Measurements from ENCODE around the gene INSC. TPM values are rescaled to one million over a fixed set of nuclear protein-coding genes. Genes with fewer than 3 reads are reported as not detected.

INSC gene
- total RNA-seq, 2 donors from 2014 or later, result 0.87 to 2.0 TPM

DNA sequence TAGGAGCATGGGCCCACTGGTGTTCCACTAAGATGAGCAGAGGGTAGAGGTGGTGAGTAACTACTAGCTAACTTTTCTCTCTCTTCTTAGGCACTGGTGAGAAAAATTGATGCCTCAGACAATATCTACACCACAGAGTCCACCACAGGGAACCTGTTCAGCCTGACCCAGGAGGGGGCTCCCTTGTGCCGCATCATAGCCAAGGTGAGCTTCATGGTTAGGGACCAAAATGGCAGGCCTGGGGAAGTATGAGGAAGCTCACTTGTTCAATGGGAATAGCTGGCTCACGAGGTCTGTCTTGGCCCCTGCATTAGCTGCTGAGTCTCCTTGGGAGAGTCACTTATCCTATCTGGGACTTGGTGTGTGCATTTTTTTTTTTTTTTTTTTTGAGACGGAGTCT, 75.9 kb downstream of the INSC start:
- no peaks in the 10 kb centered on the region for H3K9me3 ChIP-seq
- no peaks in the 10 kb centered on the region for H3K36me3 ChIP-seq
- no peak overlapping the region for H3K4me3 ChIP-seq
- no peaks in the 10 kb centered on the region for H3K4me1 ChIP-seq (replicated peaks)
- H3K27me3 ChIP-seq (replicated peaks; ENCODE audit: insufficient read depth), result no peaks in the 10 kb centered on the region
- no peak for DNase-seq (ENCODE audit: low spot score)
- 97% methylated on average over 3 of the region's 3 CpGs for WGBS
- H3K27ac ChIP-seq, result no peak overlapping the region
- intact Hi-C loops (cut with DNase I), result no loop called here
- TF ChIP-seq POLR2A (IDR thresholded peaks at IDR 0.05) (no peak), POLR2AphosphoS5 (IDR thresholded peaks at IDR 0.05) (no peak)
- TF ChIP-seq, protein P1, sequence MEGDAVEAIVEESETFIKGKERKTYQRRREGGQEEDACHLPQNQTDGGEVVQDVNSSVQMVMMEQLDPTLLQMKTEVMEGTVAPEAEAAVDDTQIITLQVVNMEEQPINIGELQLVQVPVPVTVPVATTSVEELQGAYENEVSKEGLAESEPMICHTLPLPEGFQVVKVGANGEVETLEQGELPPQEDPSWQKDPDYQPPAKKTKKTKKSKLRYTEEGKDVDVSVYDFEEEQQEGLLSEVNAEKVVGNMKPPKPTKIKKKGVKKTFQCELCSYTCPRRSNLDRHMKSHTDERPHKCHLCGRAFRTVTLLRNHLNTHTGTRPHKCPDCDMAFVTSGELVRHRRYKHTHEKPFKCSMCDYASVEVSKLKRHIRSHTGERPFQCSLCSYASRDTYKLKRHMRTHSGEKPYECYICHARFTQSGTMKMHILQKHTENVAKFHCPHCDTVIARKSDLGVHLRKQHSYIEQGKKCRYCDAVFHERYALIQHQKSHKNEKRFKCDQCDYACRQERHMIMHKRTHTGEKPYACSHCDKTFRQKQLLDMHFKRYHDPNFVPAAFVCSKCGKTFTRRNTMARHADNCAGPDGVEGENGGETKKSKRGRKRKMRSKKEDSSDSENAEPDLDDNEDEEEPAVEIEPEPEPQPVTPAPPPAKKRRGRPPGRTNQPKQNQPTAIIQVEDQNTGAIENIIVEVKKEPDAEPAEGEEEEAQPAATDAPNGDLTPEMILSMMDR (IDR thresholded peaks at IDR 0.05), result no peak

GRCh38 chr11:15192005-15192556, 77.4 kb downstream of the INSC start:
- Histone ChIP-seq H3K36me3 (no peaks in the 10 kb centered on the region), H3K4me3 (no peak overlapping the region), H3K9me3 (no peaks in the 10 kb centered on the region), H3K27me3 (replicated peaks; ENCODE audit: insufficient read depth) (no peaks in the 10 kb centered on the region), H3K27ac (no peak overlapping the region), H3K4me1 (replicated peaks) (no peaks in the 10 kb centered on the region)
- no peak for DNase-seq (ENCODE audit: low spot score)
- WGBS, result 59% methylated on average over 1 of the region's 1 CpG
- intact Hi-C loops (cut with DNase I), result no loop called here
- no peak for TF ChIP-seq POLR2AphosphoS5 (IDR thresholded peaks at IDR 0.05)
- TF ChIP-seq POLR2A (IDR thresholded peaks at IDR 0.05), result no peak
- TF ChIP-seq, protein P1 (IDR thresholded peaks at IDR 0.05), result no peak

- 88% methylated on average over 2 of the region's 2 CpGs for WGBS
- TF ChIP-seq, protein P1 (IDR thresholded peaks at IDR 0.05), result no peak
- intact Hi-C loops (cut with DNase I), result no loop called here
Observed at GRCh38 chr11:15194671-15195415, 80.1 kb downstream of the INSC start.

DNA sequence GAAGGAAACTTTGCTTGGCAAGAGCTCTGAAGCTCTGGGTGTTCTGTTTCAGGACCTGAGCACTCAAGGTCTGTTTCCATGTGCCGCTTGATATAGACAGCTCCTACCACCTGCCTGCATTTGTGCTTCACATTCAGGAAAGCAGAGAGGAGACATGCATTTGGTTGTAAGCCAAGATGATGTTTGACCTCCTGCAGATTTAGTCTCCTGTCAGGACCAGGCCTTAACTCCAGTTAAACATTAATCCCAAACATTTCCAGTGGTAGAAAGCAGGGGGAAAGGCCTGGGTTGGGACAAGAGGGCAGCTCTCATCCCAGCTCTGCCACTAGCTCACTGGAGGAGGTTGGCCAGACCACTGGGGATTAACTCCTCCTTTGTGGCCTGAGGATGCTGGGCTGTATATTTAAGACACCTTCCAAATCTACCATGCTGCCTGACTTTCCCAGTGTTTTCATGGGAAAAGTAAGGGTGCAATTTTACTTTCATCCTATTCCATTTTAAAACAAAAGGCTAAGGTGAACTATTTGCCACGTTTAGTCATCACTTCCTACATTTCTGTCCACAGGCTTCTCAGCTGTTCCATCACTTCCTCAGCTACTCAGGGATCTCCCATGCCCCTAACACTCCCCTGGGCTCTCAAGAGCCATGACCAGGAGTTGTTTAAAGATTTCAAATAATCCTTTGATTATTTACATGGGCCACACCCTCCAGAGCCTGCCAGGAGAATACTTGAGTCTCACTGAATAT, 80.9 kb downstream of the INSC start:
- TF ChIP-seq, protein P1 (IDR thresholded peaks at IDR 0.05), result no peak
- TF ChIP-seq POLR2AphosphoS5 (IDR thresholded peaks at IDR 0.05) (no peak), POLR2A (IDR thresholded peaks at IDR 0.05) (no peak)
- DNase-seq (ENCODE audit: low spot score), result no peak
- 56% methylated on average over 2 of the region's 2 CpGs for WGBS
- Histone ChIP-seq H3K4me3 (no peak overlapping the region), H3K27me3 (replicated peaks; ENCODE audit: insufficient read depth) (no peaks in the 10 kb centered on the region), H3K9me3 (no peaks in the 10 kb centered on the region), H3K4me1 (replicated peaks) (no peaks in the 10 kb centered on the region), H3K36me3 (no peaks in the 10 kb centered on the region), H3K27ac (no peak overlapping the region)
- intact Hi-C loops (cut with DNase I), result no loop called here

More at GRCh38 chr11:15194671-15195415, 80.1 kb downstream of the INSC start:
- no peak overlapping the region for H3K4me3 ChIP-seq
- no peak for DNase-seq (ENCODE audit: low spot score)
- H3K27ac ChIP-seq, result no peak overlapping the region
- H3K27me3 ChIP-seq (replicated peaks; ENCODE audit: insufficient read depth), result no peaks in the 10 kb centered on the region
- H3K9me3 ChIP-seq, result no peaks in the 10 kb centered on the region
- no peaks in the 10 kb centered on the region for H3K36me3 ChIP-seq
- H3K4me1 ChIP-seq (replicated peaks), result no peaks in the 10 kb centered on the region

Data from prostate gland (tissue), 2 donors.